GM06990 (cell line): ENCODE results near the gene TRAP1.
"Not testable (repeated sequence)": the region's sequence is repeated elsewhere in the genome, so short reads cannot be mapped to it uniquely, and the experiment has no call there.

Source experiments
- DNase-seq: peaks from one replicate; pipeline ENCODE4 v3.0.0-alpha.2; 2011; ENCODE audit not compliant: insufficient read length; ENCODE audit errors: extremely low read depth
- H3K27me3 ChIP-seq: replicated peaks from 2 replicates; pipeline ENCODE4 v1.6.0; 2011; ENCODE audit warnings: low read length; ENCODE audit not compliant: control insufficient read depth, insufficient read depth
- H3K36me3 ChIP-seq: 2 replicates; pipeline ENCODE4 v1.5.1; 2011; ENCODE audit warnings: low read length; ENCODE audit not compliant: control insufficient read depth, insufficient read depth
- H3K4me3 ChIP-seq: replicated peaks from 2 replicates; pipeline ENCODE4 v1.5.1; 2011; ENCODE audit warnings: low read depth, mild to moderate bottlenecking, control low read depth, low read length
- CTCF ChIP-seq: IDR thresholded peaks from 2 replicates; pipeline ENCODE4 v1.5.1; 2011; ENCODE audit warnings: low read length, control low read depth, mild to moderate bottlenecking, inconsistent platforms; ENCODE audit not compliant: insufficient read depth, poor library complexity, severe bottlenecking

Gene TRAP1

GRCh38 chr16:3611146-3611975 is 106.0 kb downstream of the TRAP1 start, which contains the start of gene SLX4:
Gene SLX4, minus strand, starts transcription at chr16:3611606. Its CDS starts 2,642 bp downstream, at chr16:3608964.
- DNase-seq = peak; percentile 98
- no peak for TF ChIP-seq CTCF
- H3K36me3 ChIP-seq = peaks cover 1% of the 10 kb centered on the region
- peak within 1 kb of the TSS; percentile 99 for H3K4me3 ChIP-seq
- no peaks in the 10 kb centered on the region for H3K27me3 ChIP-seq

- DNase-seq = no peak
- peaks cover 1% of the 10 kb centered on the region for H3K36me3 ChIP-seq
- H3K27me3 ChIP-seq = no peaks in the 10 kb centered on the region
- no peak for TF ChIP-seq CTCF
- peak overlapping the region; percentile 99 for H3K4me3 ChIP-seq
These were observed 106.6 kb downstream of the TRAP1 start for GRCh38 chr16:3610698-3611145.

GRCh38 chr16:3609895-3610697 is 107.2 kb downstream of the TRAP1 start:
- no peaks in the 10 kb centered on the region; the same call in 1 of the 2 replicates for H3K36me3 ChIP-seq
- H3K4me3 ChIP-seq = peak overlapping the region; percentile 99
- no peaks in the 10 kb centered on the region for H3K27me3 ChIP-seq
- TF ChIP-seq CTCF = no peak
- no peak for DNase-seq

GRCh38 chr16:3608976-3609375 is 108.3 kb downstream of the TRAP1 start:
- not testable (repeated sequence) for H3K27me3 ChIP-seq, H3K36me3 ChIP-seq, DNase-seq, H3K4me3 ChIP-seq

GRCh38 chr16:3608069-3608468 is 109.3 kb downstream of the TRAP1 start:
- Histone ChIP-seq H3K36me3 (peaks cover 2% of the 10 kb centered on the region; the same call in 1 of the 2 replicates), H3K27me3 (no peaks in the 10 kb centered on the region), H3K4me3 (no peak overlapping the region)
- no peak for DNase-seq
- no peak for TF ChIP-seq CTCF
